ENCODE data around the gene CLDN14.

CLDN14 gene

GRCh38 chr21:36511484-36512220 is 31.7 kb upstream of the CLDN14 start:
- no peak overlapping the region for H3K27ac ChIP-seq (ENCODE audit: low read length)
- H3K9ac ChIP-seq (ENCODE audit: low read length), result no peak overlapping the region
- no peaks in the 10 kb centered on the region for H3K27me3 ChIP-seq (ENCODE audit: control insufficient read depth, insufficient read depth, low read length)
- no peaks in the 10 kb centered on the region for H3K36me3 ChIP-seq (ENCODE audit: control insufficient read depth, low read depth, low read length)
- no peak overlapping the region for H3K4me3 ChIP-seq (ENCODE audit: low read length)
- no peaks in the 10 kb centered on the region for H3K9me3 ChIP-seq (ENCODE audit: control insufficient read depth, low read depth, low read length)
- no peaks in the 10 kb centered on the region for H3K4me1 ChIP-seq (ENCODE audit: control insufficient read depth, low read depth, low read length)

- Histone ChIP-seq H3K4me1 (ENCODE audit: control insufficient read depth, low read depth, low read length) (no peaks in the 10 kb centered on the region), H3K36me3 (ENCODE audit: control insufficient read depth, low read depth, low read length) (no peaks in the 10 kb centered on the region), H3K9ac (ENCODE audit: low read length) (no peak overlapping the region), H3K27me3 (ENCODE audit: control insufficient read depth, insufficient read depth, low read length) (no peaks in the 10 kb centered on the region), H3K4me3 (ENCODE audit: low read length) (no peak overlapping the region), H3K9me3 (ENCODE audit: control insufficient read depth, low read depth, low read length) (no peaks in the 10 kb centered on the region), H3K27ac (ENCODE audit: low read length) (no peak overlapping the region)
Measured at GRCh38 chr21:36510911-36511310, 31.0 kb upstream of the CLDN14 start.

DNA sequence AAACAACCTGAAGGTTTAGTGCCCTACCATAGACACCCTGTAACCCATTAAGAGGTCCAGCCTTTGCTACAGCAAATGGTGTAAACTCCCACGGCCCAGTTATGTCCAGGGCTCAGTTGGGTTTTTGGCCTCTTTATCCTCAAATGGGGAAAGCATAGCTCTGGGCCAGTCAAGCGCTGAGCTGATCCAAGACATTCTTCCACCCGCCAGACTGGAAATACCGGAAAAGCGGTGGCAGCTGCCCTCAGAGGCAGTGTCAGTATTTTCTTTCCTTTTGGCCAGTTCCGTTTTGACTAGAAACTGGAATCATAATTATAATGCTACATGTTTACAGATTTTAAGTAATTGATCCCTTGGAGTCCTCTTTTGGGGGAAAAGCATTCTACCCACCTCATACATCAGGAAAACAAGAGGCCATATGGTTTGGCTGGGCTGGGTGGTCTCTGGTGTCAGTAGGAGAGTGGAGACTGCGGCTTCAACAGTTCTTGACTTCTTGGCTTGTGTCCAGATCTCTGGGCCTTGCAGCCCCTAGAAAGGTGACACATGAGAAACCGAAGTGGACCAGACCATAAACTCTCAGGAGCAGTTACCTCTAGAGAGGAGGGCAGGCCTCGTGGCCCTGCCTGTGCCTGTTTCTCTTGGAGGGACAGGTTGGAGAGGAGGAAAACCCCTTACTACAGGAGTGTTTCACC is 30.2 kb upstream of the CLDN14 start:
- Histone ChIP-seq H3K27me3 (ENCODE audit: control insufficient read depth, insufficient read depth, low read length) (no peaks in the 10 kb centered on the region), H3K36me3 (ENCODE audit: control insufficient read depth, low read depth, low read length) (no peaks in the 10 kb centered on the region), H3K9me3 (ENCODE audit: control insufficient read depth, low read depth, low read length) (no peaks in the 10 kb centered on the region), H3K4me3 (ENCODE audit: low read length) (no peak overlapping the region), H3K27ac (ENCODE audit: low read length) (no peak overlapping the region), H3K4me1 (ENCODE audit: control insufficient read depth, low read depth, low read length) (no peaks in the 10 kb centered on the region), H3K9ac (ENCODE audit: low read length) (no peak overlapping the region)

DNA sequence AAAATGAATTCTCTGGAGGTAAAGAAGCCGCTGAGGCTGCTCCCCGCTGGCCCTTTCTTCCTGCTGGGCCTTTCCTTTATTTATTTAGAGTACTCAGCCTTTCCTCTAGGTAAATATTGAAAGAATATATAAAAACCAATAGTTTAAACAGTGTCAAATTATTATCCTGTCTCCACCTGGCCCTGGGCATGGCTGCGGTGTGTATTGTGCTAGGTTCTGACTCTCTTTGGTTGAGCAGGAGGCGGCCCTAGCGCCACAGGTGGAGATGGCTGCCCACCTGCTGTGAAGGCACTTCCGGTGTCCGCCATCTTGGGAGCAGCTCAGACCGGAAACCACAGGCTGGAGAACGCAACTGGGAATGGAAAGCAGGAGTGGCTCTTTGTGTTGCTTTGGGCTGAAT is 29.0 kb upstream of the CLDN14 start:
- Histone ChIP-seq H3K4me3 (ENCODE audit: low read length) (no peak overlapping the region), H3K36me3 (ENCODE audit: control insufficient read depth, low read depth, low read length) (no peaks in the 10 kb centered on the region), H3K27me3 (ENCODE audit: control insufficient read depth, insufficient read depth, low read length) (no peaks in the 10 kb centered on the region), H3K27ac (ENCODE audit: low read length) (no peak overlapping the region), H3K9ac (ENCODE audit: low read length) (no peak overlapping the region), H3K9me3 (ENCODE audit: control insufficient read depth, low read depth, low read length) (no peaks in the 10 kb centered on the region), H3K4me1 (ENCODE audit: control insufficient read depth, low read depth, low read length) (no peaks in the 10 kb centered on the region)

GRCh38 chr21:36507397-36508018 is 27.6 kb upstream of the CLDN14 start:
- no peak overlapping the region for H3K9ac ChIP-seq (ENCODE audit: low read length)
- H3K36me3 ChIP-seq (ENCODE audit: control insufficient read depth, low read depth, low read length), result no peaks in the 10 kb centered on the region
- H3K9me3 ChIP-seq (ENCODE audit: control insufficient read depth, low read depth, low read length), result no peaks in the 10 kb centered on the region
- no peak overlapping the region for H3K27ac ChIP-seq (ENCODE audit: low read length)
- no peaks in the 10 kb centered on the region for H3K4me1 ChIP-seq (ENCODE audit: control insufficient read depth, low read depth, low read length)
- H3K27me3 ChIP-seq (ENCODE audit: control insufficient read depth, insufficient read depth, low read length), result no peaks in the 10 kb centered on the region
- no peak overlapping the region for H3K4me3 ChIP-seq (ENCODE audit: low read length)

DNA sequence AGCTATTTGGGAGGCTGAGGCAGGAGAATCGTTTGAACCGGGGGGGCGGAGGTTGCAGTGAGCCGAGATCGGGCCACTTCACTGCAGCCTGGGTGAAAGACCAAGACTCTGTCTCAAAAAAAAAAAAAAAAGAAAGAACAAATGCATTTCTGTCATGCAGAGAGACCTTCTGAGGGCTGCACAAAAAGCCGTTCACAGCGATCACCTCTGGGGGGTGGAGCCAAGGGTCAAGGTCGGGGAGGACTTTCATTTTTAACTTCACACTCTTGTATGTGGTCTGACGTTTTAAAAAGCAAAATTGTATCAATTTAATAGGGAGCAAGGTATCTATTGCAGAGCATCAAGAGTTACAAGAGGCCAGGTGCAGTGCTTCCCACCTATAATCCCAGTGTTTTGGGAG is 26.6 kb upstream of the CLDN14 start:
- Histone ChIP-seq H3K9ac (ENCODE audit: low read length) (no peak overlapping the region), H3K4me3 (ENCODE audit: low read length) (no peak overlapping the region), H3K4me1 (ENCODE audit: control insufficient read depth, low read depth, low read length) (no peaks in the 10 kb centered on the region), H3K27me3 (ENCODE audit: control insufficient read depth, insufficient read depth, low read length) (no peaks in the 10 kb centered on the region), H3K36me3 (ENCODE audit: control insufficient read depth, low read depth, low read length) (no peaks in the 10 kb centered on the region), H3K27ac (ENCODE audit: low read length) (no peak overlapping the region), H3K9me3 (ENCODE audit: control insufficient read depth, low read depth, low read length) (no peaks in the 10 kb centered on the region)

- H3K4me1 ChIP-seq (ENCODE audit: control insufficient read depth, low read depth, low read length), result no peaks in the 10 kb centered on the region
- H3K36me3 ChIP-seq (ENCODE audit: control insufficient read depth, low read depth, low read length), result no peaks in the 10 kb centered on the region
- H3K9me3 ChIP-seq (ENCODE audit: control insufficient read depth, low read depth, low read length), result no peaks in the 10 kb centered on the region
- H3K27me3 ChIP-seq (ENCODE audit: control insufficient read depth, insufficient read depth, low read length), result no peaks in the 10 kb centered on the region
- H3K4me3 ChIP-seq (ENCODE audit: low read length), result no peak overlapping the region
- H3K27ac ChIP-seq (ENCODE audit: low read length), result no peak overlapping the region
- H3K9ac ChIP-seq (ENCODE audit: low read length), result no peak overlapping the region
Measured at GRCh38 chr21:36504067-36505058, 24.4 kb upstream of the CLDN14 start.

GRCh38 chr21:36502365-36502764 is 22.4 kb upstream of the CLDN14 start:
- Histone ChIP-seq H3K27me3 (ENCODE audit: control insufficient read depth, insufficient read depth, low read length) (no peaks in the 10 kb centered on the region), H3K27ac (ENCODE audit: low read length) (no peak overlapping the region), H3K4me1 (ENCODE audit: control insufficient read depth, low read depth, low read length) (no peaks in the 10 kb centered on the region), H3K9ac (ENCODE audit: low read length) (no peak overlapping the region), H3K36me3 (ENCODE audit: control insufficient read depth, low read depth, low read length) (no peaks in the 10 kb centered on the region), H3K4me3 (ENCODE audit: low read length) (no peak overlapping the region), H3K9me3 (ENCODE audit: control insufficient read depth, low read depth, low read length) (no peaks in the 10 kb centered on the region)

GRCh38 chr21:36501589-36501892 is 21.6 kb upstream of the CLDN14 start:
- no peak overlapping the region for H3K27ac ChIP-seq (ENCODE audit: low read length)
- no peak overlapping the region for H3K4me3 ChIP-seq (ENCODE audit: low read length)
- H3K9me3 ChIP-seq (ENCODE audit: control insufficient read depth, low read depth, low read length), result no peaks in the 10 kb centered on the region
- H3K36me3 ChIP-seq (ENCODE audit: control insufficient read depth, low read depth, low read length), result no peaks in the 10 kb centered on the region
- H3K9ac ChIP-seq (ENCODE audit: low read length), result no peak overlapping the region
- no peaks in the 10 kb centered on the region for H3K4me1 ChIP-seq (ENCODE audit: control insufficient read depth, low read depth, low read length)
- no peaks in the 10 kb centered on the region for H3K27me3 ChIP-seq (ENCODE audit: control insufficient read depth, insufficient read depth, low read length)

DNA sequence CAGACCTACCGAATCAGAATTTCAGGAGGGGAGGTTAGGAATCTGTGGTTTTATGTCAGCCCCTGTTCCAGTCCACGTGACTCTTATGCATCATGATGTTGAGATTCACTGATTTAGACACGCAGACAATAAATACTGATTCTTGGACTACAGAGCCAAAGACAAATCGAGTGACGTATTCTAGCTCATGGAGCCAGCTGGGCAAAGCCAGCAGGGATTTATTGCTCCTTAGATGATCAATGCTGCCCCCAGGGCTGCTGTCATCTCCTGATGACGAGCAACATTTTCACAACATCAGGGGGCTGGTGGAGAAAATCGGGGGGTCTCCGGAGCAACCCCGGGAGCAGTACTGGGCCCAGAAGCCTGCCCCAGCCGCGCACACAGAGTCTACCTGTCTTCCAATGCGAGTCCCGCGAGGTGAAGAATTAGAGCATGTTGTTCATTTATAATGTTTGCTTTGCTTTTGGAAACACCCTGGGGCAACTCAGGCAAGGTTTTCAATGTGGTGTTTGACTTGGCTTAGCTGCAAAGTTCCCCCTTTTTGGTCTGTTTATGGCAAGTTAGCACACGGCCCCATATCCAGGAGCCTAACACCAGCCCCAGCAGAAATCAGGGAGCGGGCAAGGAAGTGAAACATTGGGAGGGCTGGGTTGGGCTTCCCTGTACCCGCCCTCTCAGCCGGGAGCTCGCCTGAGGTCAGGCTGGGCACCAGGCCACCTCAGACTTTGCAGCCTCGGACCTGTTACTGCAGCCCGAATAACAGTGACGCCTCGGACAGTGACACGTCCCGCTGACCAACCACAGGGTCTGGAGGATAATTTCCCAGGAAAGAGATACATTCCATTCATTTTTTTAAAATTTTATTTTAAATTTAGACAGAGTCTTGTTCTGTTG is 19.9 kb upstream of the CLDN14 start:
- no peak overlapping the region for H3K27ac ChIP-seq (ENCODE audit: low read length)
- no peaks in the 10 kb centered on the region for H3K36me3 ChIP-seq (ENCODE audit: control insufficient read depth, low read depth, low read length)
- H3K27me3 ChIP-seq (ENCODE audit: control insufficient read depth, insufficient read depth, low read length), result no peaks in the 10 kb centered on the region
- H3K4me1 ChIP-seq (ENCODE audit: control insufficient read depth, low read depth, low read length), result no peaks in the 10 kb centered on the region
- no peak overlapping the region for H3K4me3 ChIP-seq (ENCODE audit: low read length)
- no peak overlapping the region for H3K9ac ChIP-seq (ENCODE audit: low read length)
- no peaks in the 10 kb centered on the region for H3K9me3 ChIP-seq (ENCODE audit: control insufficient read depth, low read depth, low read length)
